Measurements from ENCODE around the gene FIBCD1. TPM values are rescaled to one million over a fixed set of nuclear protein-coding genes. Genes with fewer than 3 reads are reported as not detected.
"Not testable (repeated sequence)": the region's sequence is repeated elsewhere in the genome, so short reads cannot be mapped to it uniquely, and the experiment has no call there.

FIBCD1 gene
- total RNA-seq, 2 donors from 2014 or later: 1.0 to 2.2 TPM

DNA sequence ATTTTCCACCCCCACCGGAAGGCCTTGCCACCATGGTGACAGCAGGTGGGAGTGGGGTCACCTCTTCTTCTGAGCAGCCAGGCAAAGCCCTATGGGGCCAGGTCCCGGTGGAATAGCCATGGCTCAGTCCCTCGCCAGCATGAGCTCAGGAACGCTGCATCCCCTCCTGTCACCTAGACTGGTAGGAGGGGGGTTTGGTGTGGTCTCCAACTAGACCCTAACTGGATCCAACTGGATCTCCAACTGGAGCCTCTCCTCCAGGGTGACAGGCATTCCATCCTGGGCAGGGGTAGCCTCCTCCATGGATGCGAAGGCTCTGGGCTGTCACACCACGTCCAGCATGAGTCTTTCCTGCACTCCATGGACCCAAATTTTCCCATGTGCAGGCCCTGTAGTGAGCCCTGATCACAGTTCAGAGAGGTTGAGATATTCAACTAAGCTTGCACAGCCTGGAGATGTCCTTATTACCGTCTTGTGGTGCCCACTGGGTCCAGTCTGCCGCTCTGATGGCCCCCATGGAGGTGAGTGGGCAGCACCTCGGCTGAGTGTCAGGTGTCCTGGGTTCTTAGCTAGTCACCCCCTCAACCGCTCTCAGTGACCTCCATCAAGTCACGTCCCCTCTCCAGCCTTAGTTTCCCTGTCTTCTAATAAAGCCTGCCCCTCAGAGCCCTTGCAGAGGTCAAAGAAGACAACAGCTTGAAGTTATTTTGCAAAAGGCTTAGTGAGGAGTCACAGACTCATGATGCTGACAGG is 18.6 kb upstream of the FIBCD1 start:
- DNase-seq (no peak), ATAC-seq (no peak)
- intact Hi-C loops (cut with DNase I): no loop called here

DNA sequence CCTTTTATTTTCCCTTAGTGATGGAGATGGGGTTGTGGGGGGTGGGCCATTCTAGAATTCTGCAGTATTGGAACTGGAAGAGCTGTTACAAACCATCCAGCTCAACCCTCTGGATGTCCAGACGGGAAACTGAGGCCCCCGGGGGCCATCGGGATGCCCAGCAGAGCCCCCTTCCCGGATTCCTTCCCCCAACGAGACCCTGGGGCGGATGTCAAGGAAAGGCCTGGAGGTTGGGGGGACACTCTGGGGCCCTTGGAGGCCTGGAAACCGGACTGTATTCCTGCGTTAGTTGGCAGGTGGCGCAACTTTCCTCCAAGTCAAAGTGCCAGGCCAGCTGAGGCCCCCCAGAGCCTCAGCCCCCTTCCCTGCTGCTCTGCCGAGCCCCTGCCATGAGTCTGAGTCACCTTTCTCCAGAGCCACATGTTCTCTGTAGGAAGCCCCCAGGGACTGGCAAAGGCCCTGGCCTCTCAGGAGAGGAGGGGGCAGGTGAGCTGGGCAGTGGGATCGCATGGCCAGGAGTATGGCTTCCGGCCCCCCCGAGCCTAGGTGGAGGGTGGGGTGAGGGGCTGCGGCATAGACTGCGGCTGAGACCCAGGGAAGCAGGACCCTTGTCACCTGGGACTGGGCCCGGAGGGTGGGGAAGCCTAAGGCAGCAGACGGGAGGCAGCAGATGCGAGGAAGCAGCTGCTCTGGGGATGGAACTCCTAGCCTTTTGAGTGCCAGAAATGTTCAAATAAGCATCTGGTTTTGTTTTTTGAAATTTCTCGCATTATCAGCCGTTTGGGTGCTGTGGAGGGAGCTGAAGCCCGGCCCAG is 17.8 kb upstream of the FIBCD1 start:
- no peak for ATAC-seq
- no peak for DNase-seq
- intact Hi-C loops (cut with DNase I): no loop called here

DNA sequence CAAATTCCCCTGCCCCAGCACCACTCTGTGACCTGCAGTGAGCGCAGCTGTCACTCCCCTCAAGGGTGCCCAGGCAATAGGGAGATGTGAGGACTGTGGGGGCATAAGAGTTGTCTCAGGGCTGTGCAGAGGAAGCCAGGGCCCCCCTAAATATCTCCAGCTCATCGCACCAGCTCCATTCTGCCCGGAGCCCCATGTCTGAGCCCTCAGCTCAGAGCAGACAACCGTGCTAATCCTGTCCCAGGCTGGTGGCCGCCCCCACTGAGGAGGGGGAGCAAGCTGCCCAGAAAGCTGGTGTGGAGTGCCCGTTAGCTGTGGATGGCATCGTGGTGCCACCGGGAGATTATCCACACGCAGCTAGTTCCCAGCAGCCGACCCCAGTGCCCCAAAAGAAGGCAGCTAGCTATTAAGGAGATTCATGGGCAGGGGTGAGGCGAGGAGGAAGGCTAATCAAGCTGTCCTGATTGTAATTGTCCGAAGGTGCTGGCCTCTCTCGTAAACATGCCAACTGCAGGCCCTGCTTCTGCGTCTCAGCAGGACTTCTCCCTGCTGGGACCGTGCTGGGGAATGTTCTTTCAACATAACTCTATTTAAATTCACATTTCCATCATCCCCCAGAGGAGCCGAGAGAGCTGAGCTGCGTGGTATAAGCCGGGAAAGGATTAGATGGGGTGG is 17.0 kb upstream of the FIBCD1 start:
- ATAC-seq (no peak), DNase-seq (no peak)
- intact Hi-C loops (cut with DNase I): no loop called here

DNA sequence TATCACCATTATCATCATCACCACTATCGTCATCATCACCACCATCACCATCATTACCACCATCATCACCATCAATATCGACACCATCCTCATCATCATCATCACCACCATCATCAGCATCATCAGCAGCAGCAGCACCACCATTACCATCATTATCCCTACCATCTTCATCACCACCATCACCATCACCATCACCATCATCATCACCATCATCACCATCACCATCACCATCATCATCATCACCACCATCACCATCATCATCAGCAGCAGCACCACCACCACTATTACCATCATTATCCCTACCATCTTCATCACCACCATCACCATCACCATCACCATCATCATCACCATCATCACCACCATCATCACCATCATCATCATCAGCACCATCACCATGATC is 15.9 kb upstream of the FIBCD1 start:
- intact Hi-C loops (cut with DNase I); ATAC-seq; DNase-seq: not testable (repeated sequence)

DNA sequence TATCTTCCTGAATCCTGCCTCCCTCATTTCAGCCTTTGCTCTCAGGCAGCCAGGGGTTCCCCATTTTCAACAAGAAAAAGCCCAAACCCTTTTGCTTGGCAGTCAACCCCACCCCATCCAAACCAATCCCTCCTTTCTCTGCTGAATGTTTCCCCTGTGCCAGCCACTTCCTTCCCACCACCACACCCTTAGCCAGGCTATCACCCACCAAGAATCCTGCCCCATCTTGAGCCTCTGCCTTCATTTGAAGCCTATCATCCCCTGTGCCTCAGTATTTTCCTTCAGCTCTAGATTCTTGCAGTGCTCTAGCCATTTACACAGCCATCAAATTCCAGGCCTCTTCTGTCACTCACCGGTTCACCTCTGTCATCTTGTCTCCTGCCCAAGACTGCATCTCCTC is 15.3 kb upstream of the FIBCD1 start:
- DNase-seq (no peak), ATAC-seq (no peak)
- intact Hi-C loops (cut with DNase I): no loop called here

DNA sequence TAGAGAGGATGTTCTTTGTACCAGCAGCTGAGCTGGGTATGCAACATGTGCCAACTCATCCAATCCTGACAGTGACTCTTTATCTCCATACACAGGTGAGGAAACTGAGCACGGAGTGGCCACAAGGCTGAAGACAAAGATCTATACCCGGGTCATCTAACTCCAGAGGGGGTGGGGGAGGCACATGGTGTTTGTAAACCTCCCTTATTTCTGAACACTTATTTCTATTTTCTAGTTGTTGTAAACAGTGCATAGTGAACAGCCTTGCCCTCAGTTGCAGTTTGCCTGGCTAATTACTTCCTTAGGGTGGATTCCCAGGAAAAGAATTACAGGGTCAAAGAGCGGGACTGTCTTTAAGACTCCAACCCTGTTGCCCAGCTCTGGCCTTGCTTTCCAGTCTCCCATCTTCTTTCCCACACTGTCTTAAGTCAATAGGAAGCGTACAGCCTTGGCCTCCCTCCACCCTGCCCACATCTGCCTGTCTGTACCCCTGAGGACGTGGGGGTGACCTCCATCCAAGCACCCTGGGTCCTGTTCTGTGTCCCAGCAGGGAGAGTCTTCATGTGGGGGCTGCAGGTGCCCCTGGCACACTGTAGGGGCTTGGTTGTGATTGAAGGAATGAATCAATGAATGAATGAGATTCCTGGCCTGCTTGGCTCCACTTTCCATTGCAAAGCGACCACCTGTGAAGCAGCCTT is 13.2 kb upstream of the FIBCD1 start:
- intact Hi-C loops (cut with DNase I): no loop called here
- no peak for ATAC-seq
- no peak for DNase-seq

DNA sequence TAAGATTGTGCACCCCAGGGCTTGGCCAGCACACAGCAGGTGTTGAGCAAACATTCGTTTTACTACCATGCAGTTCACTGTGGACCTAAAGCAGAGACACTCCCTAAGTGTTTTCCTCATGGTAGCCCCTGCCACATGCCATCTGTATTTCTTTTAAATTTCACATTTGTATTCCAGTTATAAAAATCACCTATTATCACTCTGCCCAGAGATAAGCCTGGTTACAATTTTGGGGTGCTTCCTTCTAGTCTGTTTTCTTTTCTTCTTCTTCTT is 10.9 kb upstream of the FIBCD1 start:
- intact Hi-C loops (cut with DNase I): no loop called here
- DNase-seq (no peak), ATAC-seq (no peak)

DNA sequence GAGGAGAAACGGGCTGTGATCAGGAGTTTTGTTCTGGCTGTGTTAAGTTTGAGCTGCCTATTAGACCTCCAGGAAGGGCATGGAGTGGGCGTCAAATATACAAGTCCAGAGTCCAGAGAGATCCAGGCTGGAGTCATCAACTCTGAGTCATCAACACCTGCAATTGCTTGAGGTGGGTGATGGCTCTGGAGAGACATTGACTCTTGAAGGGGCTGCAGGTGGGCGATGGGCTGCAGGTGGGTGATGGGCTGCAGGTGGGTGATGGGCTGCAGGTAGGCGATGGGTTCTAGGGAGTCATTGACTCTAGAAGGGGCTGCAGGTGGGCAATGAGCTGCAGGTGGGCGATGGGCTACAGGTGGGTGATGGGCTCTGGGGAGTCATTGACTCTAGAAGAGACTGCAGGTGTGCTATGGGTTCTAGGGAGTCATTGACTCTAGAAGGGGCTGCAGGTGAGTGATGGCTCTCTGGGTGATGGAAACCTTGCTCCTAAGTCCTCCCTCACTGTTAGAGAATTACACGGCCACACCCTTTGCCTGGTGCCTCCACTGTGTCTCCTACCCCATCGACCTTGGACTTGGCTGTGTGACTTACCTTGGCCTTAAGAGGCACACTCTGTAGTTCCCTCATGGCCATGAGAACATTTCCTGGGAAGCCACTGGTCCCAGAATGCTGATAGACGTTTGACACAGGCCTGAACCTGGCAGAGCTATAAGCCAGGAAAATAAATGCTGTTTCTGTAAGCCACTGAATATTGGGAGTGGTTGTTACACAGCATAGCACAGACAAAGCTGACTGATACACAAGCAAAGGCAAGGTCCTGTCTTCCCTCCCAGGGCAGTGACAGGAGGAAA is 10.4 kb upstream of the FIBCD1 start:
- ATAC-seq: no peak
- intact Hi-C loops (cut with DNase I): loop anchor here in 1 of 2 donors (10.0 kb wide), 1 partner anchor 45 kb away; no protein-coding TSS in a partner anchor
- DNase-seq: no peak

DNA sequence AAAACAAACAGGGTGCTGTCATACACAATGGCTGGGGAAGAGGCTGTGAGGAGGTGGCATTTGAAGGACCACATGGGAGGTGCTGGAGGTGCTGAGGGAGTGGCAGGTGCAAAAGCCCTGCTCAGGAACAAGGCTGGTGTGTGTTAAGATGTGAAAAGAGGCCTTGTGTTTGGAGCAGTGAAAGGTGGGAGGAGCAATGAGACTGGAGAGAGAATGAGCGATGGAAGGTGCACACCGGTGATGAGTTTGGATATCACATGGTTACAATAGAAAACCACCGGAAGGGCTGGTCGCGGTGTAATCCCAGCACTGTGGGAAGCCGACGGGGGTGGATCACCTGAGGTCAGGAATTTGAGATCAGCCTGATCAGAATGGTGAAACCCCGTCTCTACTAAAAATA is 9.2 kb upstream of the FIBCD1 start:
- intact Hi-C loops (cut with DNase I): loop anchor here in 1 of 2 donors (10.0 kb wide), 1 partner anchor 47 kb away; no protein-coding TSS in a partner anchor
- ATAC-seq (no peak), DNase-seq (no peak)

DNA sequence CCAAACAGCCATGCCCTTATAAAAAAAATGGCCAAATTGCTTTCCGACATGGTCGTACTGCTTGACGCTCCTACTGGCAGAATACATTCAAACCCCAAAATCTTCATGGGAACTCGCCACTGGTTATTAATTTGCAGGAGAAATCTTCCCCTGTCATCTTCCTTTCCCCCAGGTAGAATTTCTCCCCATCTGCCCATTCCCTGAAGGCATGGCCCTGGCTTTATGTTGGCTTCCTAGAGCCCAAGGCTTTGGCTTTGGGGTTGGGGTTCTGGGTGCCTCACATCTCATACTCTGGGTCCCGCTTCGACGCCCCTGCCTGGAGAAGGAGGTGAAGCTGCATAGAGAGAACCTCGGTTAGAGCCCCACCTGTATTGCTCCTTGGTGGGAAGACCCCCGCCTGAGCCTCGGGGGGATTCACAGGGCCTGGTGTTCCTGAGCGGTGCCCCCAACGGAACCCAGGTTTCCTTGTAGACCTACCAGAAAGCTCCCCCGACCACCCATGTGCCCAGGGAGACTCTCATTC is 8.6 kb upstream of the FIBCD1 start:
- DNase-seq (no peak), ATAC-seq (no peak)
- intact Hi-C loops (cut with DNase I): loop anchor here in 1 of 2 donors (10.0 kb wide), 1 partner anchor 47 kb away; no protein-coding TSS in a partner anchor

DNA sequence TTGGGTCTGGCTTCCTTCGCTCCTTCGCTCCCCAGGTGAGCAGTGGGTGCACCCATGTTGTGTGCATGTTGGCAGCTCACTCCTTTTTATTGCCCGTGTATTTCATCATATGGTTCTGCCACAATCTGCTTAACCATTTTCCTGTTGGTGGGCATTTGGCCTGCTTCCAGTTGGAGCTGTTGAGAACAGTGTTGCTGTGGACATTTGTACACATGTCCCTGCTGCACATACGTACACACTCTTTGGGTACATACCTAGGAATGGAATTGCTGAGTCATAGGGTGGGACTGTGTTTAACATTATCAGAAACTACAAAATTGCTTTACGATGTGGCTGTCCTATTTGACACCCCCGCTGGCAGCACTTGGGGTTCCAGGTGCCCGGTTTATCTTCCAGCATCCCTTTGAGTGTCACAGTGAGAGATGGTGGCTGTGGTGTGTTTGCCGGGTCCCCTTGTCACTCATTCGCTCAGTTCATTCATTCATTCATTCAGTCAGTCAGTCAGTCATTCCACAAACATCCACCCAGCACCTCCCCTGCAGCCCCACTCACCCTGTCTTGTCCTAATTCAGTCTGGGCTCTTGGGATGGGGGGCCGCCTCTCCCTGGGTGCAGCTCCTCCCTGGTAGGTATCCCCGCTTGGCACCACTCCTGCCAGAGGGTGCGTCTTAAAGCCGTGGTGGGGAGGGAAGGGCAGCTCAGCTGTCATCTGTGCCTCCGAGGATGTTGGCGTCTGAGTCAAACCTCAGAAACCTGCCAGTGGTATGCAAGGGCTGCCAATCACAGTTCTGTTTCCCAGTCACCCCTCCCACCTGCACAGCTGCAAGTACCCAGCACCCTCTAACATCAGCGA is 7.9 kb upstream of the FIBCD1 start:
- DNase-seq (no peak), ATAC-seq (no peak)
- intact Hi-C loops (cut with DNase I): loop anchor here in 1 of 2 donors (10.0 kb wide), 1 partner anchor 48 kb away; no protein-coding TSS in a partner anchor

DNA sequence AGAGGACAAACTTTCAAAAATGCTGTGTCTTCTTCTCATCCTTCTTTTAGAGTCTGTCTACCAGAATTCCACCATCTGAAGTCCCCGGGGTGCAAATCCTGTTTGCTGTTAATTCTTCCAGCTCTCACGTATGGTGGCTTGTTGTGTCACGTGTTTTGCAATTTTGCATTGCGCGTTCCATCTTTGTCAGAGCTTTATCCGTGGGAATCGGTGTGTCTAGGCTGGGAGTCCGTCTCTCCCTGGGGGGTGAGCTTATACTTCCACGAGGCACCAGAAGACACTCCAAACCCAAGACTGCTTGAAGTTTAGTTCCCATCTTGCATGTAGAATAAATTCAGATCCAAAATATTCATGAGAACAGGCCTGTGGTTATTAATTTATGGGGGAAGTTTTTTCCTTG is 6.1 kb upstream of the FIBCD1 start:
- intact Hi-C loops (cut with DNase I): loop anchor here in 1 of 2 donors (10.0 kb wide), 1 partner anchor 50 kb away; no protein-coding TSS in a partner anchor
- ATAC-seq (no peak), DNase-seq (no peak)

DNA sequence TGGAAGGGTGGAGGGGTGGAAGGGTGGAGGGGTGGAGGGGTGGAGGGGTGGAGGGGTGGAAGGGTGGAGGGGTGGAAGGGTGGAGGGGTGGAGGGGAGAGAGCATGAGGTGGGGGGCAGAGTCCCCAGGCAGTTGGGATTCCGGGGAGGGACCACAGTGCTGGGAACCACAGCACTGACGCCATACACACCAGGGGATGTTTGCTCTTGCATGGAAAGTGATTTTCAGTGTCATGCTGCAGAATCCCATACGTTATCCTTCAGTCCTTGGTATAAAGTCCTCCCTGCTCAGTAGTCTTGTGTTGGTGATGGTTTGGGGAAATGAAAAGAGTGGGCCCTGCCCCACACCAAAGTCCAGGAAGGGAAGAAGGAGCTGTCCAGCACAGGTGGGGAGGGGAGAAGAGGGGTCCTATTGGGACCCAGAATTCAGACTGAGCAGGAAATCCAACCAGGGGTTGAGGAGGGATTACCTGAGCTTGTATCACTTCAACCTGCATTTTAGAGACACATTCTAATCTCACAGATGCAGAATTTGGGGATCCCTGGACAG is 5.5 kb upstream of the FIBCD1 start:
- DNase-seq (no peak), ATAC-seq (no peak)
- intact Hi-C loops (cut with DNase I): loop anchor here (5.0 to 10.0 kb wide), 2 partner anchors 50 to 237 kb away; no protein-coding TSS in a partner anchor

DNA sequence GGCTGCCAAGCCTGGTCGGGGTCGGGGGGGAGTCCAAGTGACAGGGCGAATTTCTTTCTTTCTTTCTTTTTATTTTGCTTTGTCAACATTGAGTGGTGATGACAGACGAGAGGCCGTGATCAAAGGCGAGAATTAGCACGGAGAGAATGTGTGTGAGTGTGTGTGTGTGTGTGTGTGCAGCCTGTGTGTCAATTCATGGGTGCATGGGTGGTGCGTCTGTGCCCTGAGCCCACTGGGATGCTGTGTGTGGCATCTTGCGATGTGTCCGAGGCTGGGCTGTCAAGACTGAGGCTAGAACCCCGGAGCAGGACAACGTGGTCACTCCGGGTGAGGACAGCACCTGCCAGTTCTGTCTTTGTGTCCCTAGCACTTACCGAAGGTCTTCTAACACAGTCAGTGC is 4.7 kb upstream of the FIBCD1 start:
- ATAC-seq: no peak
- intact Hi-C loops (cut with DNase I): loop anchor here (5.0 to 10.0 kb wide), 2 partner anchors 51 to 236 kb away; no protein-coding TSS in a partner anchor
- DNase-seq: no peak

DNA sequence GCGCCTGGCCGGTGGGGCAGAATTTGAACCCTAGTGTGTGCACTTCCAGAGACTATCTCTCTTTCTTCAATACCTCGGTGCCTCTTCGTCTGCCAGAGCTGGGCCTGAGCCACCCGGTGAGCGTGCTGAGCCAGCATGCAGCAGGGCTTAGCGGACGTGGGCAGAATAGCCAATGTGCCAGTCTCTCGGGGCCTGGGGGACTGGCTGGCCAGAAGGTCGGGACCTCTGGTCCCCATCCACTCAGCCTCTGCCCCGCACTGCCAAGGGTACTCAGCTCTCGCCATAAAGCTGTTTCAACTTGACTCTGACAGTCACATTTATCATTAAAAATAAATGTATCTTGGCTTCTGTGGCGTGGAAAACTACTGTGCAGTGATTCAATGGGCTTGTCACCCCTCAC is 4.2 kb upstream of the FIBCD1 start:
- DNase-seq (no peak), ATAC-seq (no peak)
- intact Hi-C loops (cut with DNase I): loop anchor here (5.0 to 10.0 kb wide), 2 partner anchors 52 to 236 kb away; no protein-coding TSS in a partner anchor

DNA sequence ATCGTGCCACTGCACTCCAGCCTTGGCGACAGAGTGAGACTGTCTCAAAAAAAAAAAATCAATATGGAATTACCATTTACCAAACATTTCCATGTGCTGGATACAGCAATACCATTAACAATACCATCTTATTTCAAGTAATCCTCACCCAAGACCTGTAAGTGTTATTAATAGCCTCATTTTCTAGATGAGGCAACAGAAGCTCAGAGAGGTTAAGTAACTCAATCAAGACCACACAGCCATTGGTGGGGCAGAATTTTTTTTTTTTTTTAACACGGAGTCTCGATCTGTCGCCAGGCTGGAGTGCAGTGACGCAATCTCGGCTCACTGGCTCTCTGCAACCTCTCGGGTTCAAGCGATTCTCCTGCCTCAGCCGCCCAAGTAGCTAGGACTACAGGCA is 3.6 kb upstream of the FIBCD1 start:
- no peak for DNase-seq
- ATAC-seq: no peak
- intact Hi-C loops (cut with DNase I): loop anchor here (5.0 to 10.0 kb wide), 2 partner anchors 52 to 235 kb away; no protein-coding TSS in a partner anchor

DNA sequence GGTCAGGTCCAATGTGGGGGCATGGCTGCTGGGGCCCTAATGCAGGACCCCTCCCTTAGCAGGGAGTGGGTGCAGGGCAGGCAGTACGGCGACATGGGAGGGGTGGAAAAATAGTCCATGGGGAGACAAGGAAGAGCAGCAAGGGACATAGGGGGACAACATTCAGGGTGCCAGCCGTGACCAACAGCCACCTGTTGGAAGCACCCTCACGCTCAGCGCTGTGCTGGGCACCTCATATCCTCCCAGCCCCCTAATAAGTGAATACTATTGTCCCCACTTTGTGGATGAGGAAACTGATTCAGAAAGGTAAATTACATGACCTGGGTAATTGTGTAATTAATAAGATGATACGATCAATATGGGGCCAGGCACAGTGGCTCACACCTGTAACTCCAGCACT is 3.0 kb upstream of the FIBCD1 start:
- DNase-seq (no peak), ATAC-seq (no peak)
- intact Hi-C loops (cut with DNase I): loop anchor here (5.0 to 10.0 kb wide), 2 partner anchors 53 to 235 kb away; no protein-coding TSS in a partner anchor

All from left cardiac atrium (tissue), 4 donors.